ENCODE data around the gene MYH10.

Gene MYH10

DNA sequence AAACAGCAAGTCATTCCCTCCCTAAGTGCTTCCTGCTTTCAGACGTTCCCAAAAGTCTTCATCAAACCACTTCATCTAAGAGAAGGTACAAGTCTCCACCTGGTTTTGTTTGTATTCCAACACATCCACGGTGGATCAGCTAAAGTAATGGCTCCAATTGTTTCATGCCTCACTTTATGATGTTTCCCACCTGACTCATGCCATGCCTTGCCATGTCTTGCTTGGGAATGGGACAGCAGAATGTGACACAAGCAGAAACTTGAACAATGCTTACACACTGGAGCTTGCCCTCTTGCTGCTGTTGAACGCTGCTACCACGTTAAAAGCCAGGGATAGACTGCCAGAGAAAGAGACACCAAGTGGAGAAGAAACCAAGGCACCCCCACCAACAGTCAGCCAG, 43.8 kb downstream of the MYH10 start:
- Histone ChIP-seq H3K9ac (ENCODE audit: low read length) (no peak overlapping the region), H3K9me3 (ENCODE audit: insufficient read depth, low read length) (no peaks in the 10 kb centered on the region), H4K20me1 (ENCODE audit: low read depth, low read length) (no peaks in the 10 kb centered on the region), H3K4me3 (ENCODE audit: insufficient read depth, low read length, poor library complexity, severe bottlenecking) (no peak overlapping the region), H3K79me2 (ENCODE audit: insufficient read depth, low read length) (no peaks in the 10 kb centered on the region), H3F3A (ENCODE audit: insufficient read depth) (no peaks in the 10 kb centered on the region), H3K36me3 (ENCODE audit: low read length) (no peaks in the 10 kb centered on the region), H3K27ac (ENCODE audit: low read depth, low read length) (no peak overlapping the region), H3K27me3 (ENCODE audit: low read length) (no peaks in the 10 kb centered on the region), H2AFZ (ENCODE audit: low read depth, low read length, severe bottlenecking) (no peak overlapping the region), H3K9me2 (replicated peaks; ENCODE audit: insufficient read depth, low read length) (no peaks in the 10 kb centered on the region), H3K4me2 (ENCODE audit: low read depth, low read length, poor library complexity, severe bottlenecking) (no peak overlapping the region)
- TF ChIP-seq EZH2phosphoT487 (conservative IDR thresholded peaks at IDR 0.05; ENCODE audit: low read length): no peak
- TF ChIP-seq, protein P1, sequence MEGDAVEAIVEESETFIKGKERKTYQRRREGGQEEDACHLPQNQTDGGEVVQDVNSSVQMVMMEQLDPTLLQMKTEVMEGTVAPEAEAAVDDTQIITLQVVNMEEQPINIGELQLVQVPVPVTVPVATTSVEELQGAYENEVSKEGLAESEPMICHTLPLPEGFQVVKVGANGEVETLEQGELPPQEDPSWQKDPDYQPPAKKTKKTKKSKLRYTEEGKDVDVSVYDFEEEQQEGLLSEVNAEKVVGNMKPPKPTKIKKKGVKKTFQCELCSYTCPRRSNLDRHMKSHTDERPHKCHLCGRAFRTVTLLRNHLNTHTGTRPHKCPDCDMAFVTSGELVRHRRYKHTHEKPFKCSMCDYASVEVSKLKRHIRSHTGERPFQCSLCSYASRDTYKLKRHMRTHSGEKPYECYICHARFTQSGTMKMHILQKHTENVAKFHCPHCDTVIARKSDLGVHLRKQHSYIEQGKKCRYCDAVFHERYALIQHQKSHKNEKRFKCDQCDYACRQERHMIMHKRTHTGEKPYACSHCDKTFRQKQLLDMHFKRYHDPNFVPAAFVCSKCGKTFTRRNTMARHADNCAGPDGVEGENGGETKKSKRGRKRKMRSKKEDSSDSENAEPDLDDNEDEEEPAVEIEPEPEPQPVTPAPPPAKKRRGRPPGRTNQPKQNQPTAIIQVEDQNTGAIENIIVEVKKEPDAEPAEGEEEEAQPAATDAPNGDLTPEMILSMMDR (IDR thresholded peaks at IDR 0.05; ENCODE audit: insufficient read depth, low read length, poor library complexity, severe bottlenecking): no peak

DNA sequence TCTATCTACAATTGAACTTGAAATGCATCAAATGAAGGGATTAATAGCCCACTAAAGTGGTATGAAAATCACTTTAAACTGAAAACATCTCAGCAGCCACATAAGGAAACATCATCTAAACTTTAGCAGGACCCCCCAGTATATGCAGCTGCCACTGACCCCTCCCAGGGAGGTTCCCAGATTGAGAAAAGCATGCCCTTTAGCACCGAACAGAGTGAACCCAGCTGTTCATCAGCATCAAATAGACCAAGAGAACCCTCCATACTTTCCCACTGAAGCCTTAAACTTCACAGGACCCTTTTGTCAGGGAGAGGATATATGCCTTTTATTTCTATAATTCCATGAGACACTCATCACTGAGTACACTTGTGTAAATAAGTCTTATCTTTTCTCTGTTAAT, 44.6 kb downstream of the MYH10 start:
- no peak overlapping the region for H3K4me3 ChIP-seq (ENCODE audit: insufficient read depth, low read length, poor library complexity, severe bottlenecking)
- no peak overlapping the region for H3K4me2 ChIP-seq (ENCODE audit: low read depth, low read length, poor library complexity, severe bottlenecking)
- no peak for TF ChIP-seq EZH2phosphoT487 (conservative IDR thresholded peaks at IDR 0.05; ENCODE audit: low read length)
- TF ChIP-seq, protein P1 (IDR thresholded peaks at IDR 0.05; ENCODE audit: insufficient read depth, low read length, poor library complexity, severe bottlenecking): no peak
- no peak overlapping the region for H2AFZ ChIP-seq (ENCODE audit: low read depth, low read length, severe bottlenecking)
- no peak overlapping the region for H3K27ac ChIP-seq (ENCODE audit: low read depth, low read length)
- H3K9me2 ChIP-seq (replicated peaks; ENCODE audit: insufficient read depth, low read length): no peaks in the 10 kb centered on the region
- no peak overlapping the region for H3K9ac ChIP-seq (ENCODE audit: low read length)
- H3F3A ChIP-seq (ENCODE audit: insufficient read depth): no peaks in the 10 kb centered on the region
- no peaks in the 10 kb centered on the region for H3K36me3 ChIP-seq (ENCODE audit: low read length)
- H3K27me3 ChIP-seq (ENCODE audit: low read length): no peaks in the 10 kb centered on the region
- no peaks in the 10 kb centered on the region for H3K79me2 ChIP-seq (ENCODE audit: insufficient read depth, low read length)
- no peaks in the 10 kb centered on the region for H3K9me3 ChIP-seq (ENCODE audit: insufficient read depth, low read length)
- no peaks in the 10 kb centered on the region for H4K20me1 ChIP-seq (ENCODE audit: low read depth, low read length)

DNA sequence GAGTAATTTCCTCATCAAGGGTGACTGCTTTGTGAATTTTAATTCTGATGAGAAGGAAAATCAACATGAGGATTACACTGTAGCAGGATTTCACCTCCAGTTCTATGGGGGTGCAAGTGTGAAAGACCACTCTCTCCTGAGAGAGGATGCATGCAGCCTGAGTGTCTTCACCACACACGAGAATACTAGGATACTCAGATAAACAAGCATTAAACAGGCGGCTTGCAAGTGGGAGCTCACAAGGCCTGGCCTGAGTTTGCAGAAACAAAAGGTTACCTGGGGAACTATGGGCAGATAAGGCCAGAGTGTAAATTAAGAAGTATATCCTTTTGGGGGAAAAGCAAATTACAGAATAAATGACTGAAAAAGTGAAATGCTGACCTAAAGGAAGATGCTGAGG, 46.6 kb downstream of the MYH10 start:
- no peaks in the 10 kb centered on the region for H3K36me3 ChIP-seq (ENCODE audit: low read length)
- H3K27me3 ChIP-seq (ENCODE audit: low read length): no peaks in the 10 kb centered on the region

More for the DNA sequence above, 46.6 kb downstream of the MYH10 start:
- H3K9ac ChIP-seq (ENCODE audit: low read length): no peak overlapping the region
- no peaks in the 10 kb centered on the region for H3K9me3 ChIP-seq (ENCODE audit: insufficient read depth, low read length)
- no peak overlapping the region for H2AFZ ChIP-seq (ENCODE audit: low read depth, low read length, severe bottlenecking)
- no peak for TF ChIP-seq EZH2phosphoT487 (conservative IDR thresholded peaks at IDR 0.05; ENCODE audit: low read length)
- TF ChIP-seq, protein P1 (IDR thresholded peaks at IDR 0.05; ENCODE audit: insufficient read depth, low read length, poor library complexity, severe bottlenecking): no peak
- H3K4me2 ChIP-seq (ENCODE audit: low read depth, low read length, poor library complexity, severe bottlenecking): no peak overlapping the region
- no peaks in the 10 kb centered on the region for H3K9me2 ChIP-seq (replicated peaks; ENCODE audit: insufficient read depth, low read length)
- no peaks in the 10 kb centered on the region for H4K20me1 ChIP-seq (ENCODE audit: low read depth, low read length)
- H3F3A ChIP-seq (ENCODE audit: insufficient read depth): no peaks in the 10 kb centered on the region
- H3K4me3 ChIP-seq (ENCODE audit: insufficient read depth, low read length, poor library complexity, severe bottlenecking): no peak overlapping the region
- no peaks in the 10 kb centered on the region for H3K79me2 ChIP-seq (ENCODE audit: insufficient read depth, low read length)
- no peak overlapping the region for H3K27ac ChIP-seq (ENCODE audit: low read depth, low read length)
